H1 (cell line): Measurements from ENCODE around the gene IL16. TPM values are rescaled to one million over a fixed set of nuclear protein-coding genes. Genes with fewer than 3 reads are reported as not detected.

Experiments used
- ASH2L ChIP-seq: fragments of 200-600, 300-600 bp; sonication (generic); IDR thresholded peaks from one replicate; pipeline ENCODE4 v1.7.1; 2017; ENCODE audit warnings: low read length
- BRCA1 ChIP-seq: IDR thresholded peaks from 2 replicates; pipeline ENCODE4 v1.6.1; 2012; ENCODE audit warnings: low read depth, low read length, improper control_type of control experiment
- CHD7 ChIP-seq: fragments of 300-600 bp; sonication (generic); IDR thresholded peaks from 2 replicates; pipeline ENCODE4 v1.7.1; 2012; ENCODE audit warnings: low read length, moderate library complexity, mild to moderate bottlenecking, inconsistent platforms; ENCODE audit not compliant: insufficient replicate concordance
- EP300 ChIP-seq, 2 experiments: IDR thresholded peaks; 1 replicate in 1 of 2; 2 replicates in 1 of 2; pipeline ENCODE4 v1.6.1; 2011 to 2012; ENCODE audit warnings: low read depth in 2 of 2, low read length in 2 of 2, mild to moderate bottlenecking in 2 of 2, borderline replicate concordance in 1 of 2, inconsistent platforms in 1 of 2, moderate library complexity in 1 of 2
- EZH2 ChIP-seq: fragments of 200-600 bp; sonication (generic); IDR thresholded peaks from 2 replicates; pipeline ENCODE4 v1.7.1; 2012; ENCODE audit warnings: low read depth, mild to moderate bottlenecking, moderate library complexity, low read length, inconsistent platforms; ENCODE audit not compliant: severe bottlenecking
- HDAC6 ChIP-seq: IDR thresholded peaks from one replicate; pipeline ENCODE4 v1.7.1; 2012; ENCODE audit warnings: low read depth, mild to moderate bottlenecking, inconsistent platforms, low read length, moderate library complexity
- JUN ChIP-seq: IDR thresholded peaks from 2 replicates; pipeline ENCODE4 v1.6.1; 2011; ENCODE audit warnings: low read depth, mild to moderate bottlenecking, improper control_type of control experiment, low read length
- KDM4A ChIP-seq: IDR thresholded peaks from one replicate; pipeline ENCODE4 v1.7.1; 2012; ENCODE audit warnings: low read depth, mild to moderate bottlenecking, moderate library complexity, low read length, inconsistent platforms; ENCODE audit not compliant: severe bottlenecking
- KDM5A ChIP-seq: fragments of 200-600 bp; IDR thresholded peaks from 2 replicates; pipeline ENCODE4 v1.7.1; 2012; ENCODE audit warnings: mild to moderate bottlenecking, low read length, inconsistent platforms, mixed read lengths
- MAX ChIP-seq: IDR thresholded peaks from 2 replicates; pipeline ENCODE4 v1.6.1; 2012; ENCODE audit warnings: inconsistent platforms
- PHF8 ChIP-seq: fragments of 200-600 bp; sonication (generic); conservative IDR thresholded peaks from 2 replicates; pipeline ENCODE4 v1.7.1; 2012; ENCODE audit warnings: low read depth, mild to moderate bottlenecking, inconsistent platforms, low read length, moderate library complexity
- RBBP5 ChIP-seq: IDR thresholded peaks from 2 replicates; pipeline ENCODE4 v1.7.1; 2012; ENCODE audit warnings: low read depth, mild to moderate bottlenecking, inconsistent platforms, low read length, moderate library complexity, borderline replicate concordance
- polyA plus RNA-seq, 7 experiments: library from polyadenylated mRNA; depleted of rRNA in 3 of 7; stranded (reverse) in 5 of 7; unstranded in 2 of 7; fragments of >200 nt in 5 of 7; fragments of 200-250 nt in 2 of 7; gene quantifications; 1 replicate in 5 of 7; 2 replicates in 1 of 7; 4 replicates in 1 of 7; pipeline versions ENCODE4 v1.2.1 to v1.2.3, GENCODE V29; 2011 to 2013; ENCODE audit warnings: missing spikeins in 2 of 7, mixed read lengths in 2 of 7
- total RNA-seq: library from RNA; stranded (reverse); fragmentation: NEBNext Ultra II Directional; extraction: Animal tissue kit (Norgen Biotek cat#: 25700); gene quantifications from 2 replicates; pipeline ENCODE4 v1.2.1, GENCODE V29; 2021

Gene IL16
- total and polyA plus RNA-seq, 2 of the 8 experiments (the other 6 are each of a cell fraction or from before 2014, with no cell fraction given) = 0.03 to 0.09 TPM

GRCh38 chr15:81329446-81329845 lies 132.8 kb downstream of the IL16 start (continued):
- TF ChIP-seq CHD7 = no peak
- no peak for TF ChIP-seq EZH2
- no peak for TF ChIP-seq ASH2L
- no peak for TF ChIP-seq KDM4A
- TF ChIP-seq MAX = no peak
- TF ChIP-seq KDM5A = no peak
- no peak for TF ChIP-seq HDAC6
- no peak for TF ChIP-seq RBBP5
- TF ChIP-seq EP300 (IDR thresholded peaks at IDR 0.05; ENCODE audit: borderline replicate concordance in 1 of 2, low read depth in 2 of 2, low read length in 2 of 2) = no peak
- TF ChIP-seq BRCA1 = no peak
- TF ChIP-seq PHF8 = no peak
- no peak for TF ChIP-seq JUN
